Activated CD8-positive, alpha-beta T cell treated with anti-CD3 and anti-CD28 coated beads for 36 hours (primary cell): ENCODE measurements around the gene HOXB1. TPM values are rescaled to one million over a fixed set of nuclear protein-coding genes. Genes with fewer than 3 reads are reported as not detected.
"Not testable (repeated sequence)": the region's sequence is repeated elsewhere in the genome, so short reads cannot be mapped to it uniquely, and the experiment has no call there.

Source experiments
- ATAC-seq: fragments of 200-7000 bp; cut with Tn5 transposase; one replicate; pipeline ENCODE4 v1.10.0; 2021; ENCODE audit warnings: mild to moderate bottlenecking, moderate library complexity
- CTCF ChIA-PET: fragments of 350-600 bp; sonication (Branson Sonifier 250); formaldehyde crosslinking; loops from one replicate; lab custom pipeline; 2021; ENCODE audit warnings: antibody characterized with exemption; lab: Charles Lee
- POLR2A ChIA-PET: fragments of 350-600 bp; sonication (Branson Sonifier 250); formaldehyde crosslinking; loops from one replicate; lab custom pipeline; 2021; ENCODE audit warnings: antibody characterized with exemption; lab: Charles Lee
- DNase-seq: peaks from one replicate; pipeline ENCODE4 v3.0.0-alpha.2; 2020
- H3K27ac Mint-ChIP-seq: one replicate; pipeline ENCODE4 v1.8.0; 2021; ENCODE audit warnings: mild to moderate bottlenecking, mixed read lengths
- H3K27me3 Mint-ChIP-seq: one replicate; pipeline ENCODE4 v1.8.0; 2021; ENCODE audit warnings: mixed read lengths
- H3K36me3 Mint-ChIP-seq: one replicate; pipeline ENCODE4 v1.8.0; 2021; ENCODE audit warnings: low read depth, mixed read lengths
- H3K4me1 Mint-ChIP-seq: one replicate; pipeline ENCODE4 v1.8.0; 2021; ENCODE audit warnings: low read depth, mixed read lengths
- H3K4me3 Mint-ChIP-seq: one replicate; pipeline ENCODE4 v1.8.0; 2021; ENCODE audit warnings: mild to moderate bottlenecking, moderate library complexity, mixed read lengths
- H3K9me3 Mint-ChIP-seq: one replicate; pipeline ENCODE4 v1.8.0; 2021; ENCODE audit warnings: mixed read lengths
- CTCF ChIP-seq: fragments of 200-600 bp; IDR thresholded peaks from one replicate; pipeline ENCODE4 v1.8.0; 2022; ENCODE audit warnings: antibody characterized with exemption, mild to moderate bottlenecking
- intact Hi-C: fragments of 100-400 bp; cut with micrococcal nuclease; formaldehyde crosslinking; loops from one replicate; pipeline ENCODE4 v1.10.0; 2022
- total RNA-seq, 2 experiments: library from RNA; stranded (reverse); gene quantifications; one replicate each; pipeline ENCODE4 v1.2.3, GENCODE V29; 2021

HOXB1 gene
- total RNA-seq, 2 experiments from 2014 or later = not detected

- H3K9me3 Mint-ChIP-seq = no peaks in the 10 kb centered on the region
- no peak for TF ChIP-seq CTCF
- DNase-seq = no peak
- POLR2A ChIA-PET = no interaction called here
- peaks cover 9% of the 10 kb centered on the region for H3K36me3 Mint-ChIP-seq
- H3K4me1 Mint-ChIP-seq = peaks cover 10% of the 10 kb centered on the region
- ATAC-seq = no peak
- H3K4me3 Mint-ChIP-seq = no peak overlapping the region
- intact Hi-C loops = no loop called here
- H3K27ac Mint-ChIP-seq = no peak overlapping the region
- H3K27me3 Mint-ChIP-seq = peaks cover 1% of the 10 kb centered on the region
- CTCF ChIA-PET = interaction anchor here (0.8 to 1.8 kb wide), 3 partner anchors 8 to 204 kb away, joined by 3 to 6 read pairs (median 4); no protein-coding TSS in a partner anchor
Observed at GRCh38 chr17:48539177-48539576, 8.4 kb upstream of the HOXB1 start.

GRCh38 chr17:48537316-48537715 is 6.5 kb upstream of the HOXB1 start:
- POLR2A ChIA-PET = no interaction called here
- no peak for TF ChIP-seq CTCF
- CTCF ChIA-PET = no interaction called here
- H3K27me3 Mint-ChIP-seq = no peaks in the 10 kb centered on the region
- no peak overlapping the region for H3K4me3 Mint-ChIP-seq
- H3K27ac Mint-ChIP-seq = no peak overlapping the region
- H3K9me3 Mint-ChIP-seq = no peaks in the 10 kb centered on the region
- ATAC-seq (no peak), DNase-seq (no peak)
- peaks cover 5% of the 10 kb centered on the region for H3K36me3 Mint-ChIP-seq
- peaks cover 8% of the 10 kb centered on the region for H3K4me1 Mint-ChIP-seq
- intact Hi-C loops = no loop called here

GRCh38 chr17:48535793-48536559 is 5.2 kb upstream of the HOXB1 start:
- DNase-seq, H3K27ac Mint-ChIP-seq, H3K27me3 Mint-ChIP-seq, H3K4me1 Mint-ChIP-seq, H3K9me3 Mint-ChIP-seq, H3K36me3 Mint-ChIP-seq, H3K4me3 Mint-ChIP-seq, ATAC-seq, intact Hi-C loops, POLR2A ChIA-PET: not testable (repeated sequence)
- CTCF ChIA-PET = interaction anchor here (0.7 to 1.1 kb wide), 2 partner anchors 10 to 43 kb away, joined by 3 to 6 read pairs; no protein-coding TSS in a partner anchor

DNA sequence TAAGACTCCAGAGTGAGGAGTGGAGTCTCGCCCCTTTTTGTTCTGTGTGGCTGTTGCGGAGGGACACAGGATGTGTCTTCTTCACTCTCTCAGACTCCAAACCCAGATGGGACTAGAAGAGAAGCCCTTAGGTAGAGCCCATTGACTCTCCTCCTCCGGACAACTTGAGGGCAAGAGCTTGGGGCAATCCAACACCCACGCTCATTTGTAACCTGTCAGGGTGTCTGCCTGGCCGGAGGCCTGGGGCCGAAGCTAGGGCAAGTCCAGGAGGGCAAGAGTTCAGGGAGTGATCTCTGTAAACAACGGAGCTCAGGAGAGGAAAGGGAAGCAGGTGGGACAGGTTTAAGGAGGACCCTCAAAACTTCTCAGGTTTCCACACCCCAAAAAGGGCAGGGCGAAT is 1.4 kb upstream of the HOXB1 start:
- Mint-ChIP-seq H3K4me3 (no peak overlapping the region), H3K36me3 (no peaks in the 10 kb centered on the region), H3K27ac (no peak overlapping the region), H3K27me3 (peaks cover 5% of the 10 kb centered on the region), H3K9me3 (no peaks in the 10 kb centered on the region), H3K4me1 (peaks cover 2% of the 10 kb centered on the region)
- intact Hi-C loops = no loop called here
- ATAC-seq (no peak), DNase-seq (no peak)
- TF ChIP-seq CTCF = no peak
- POLR2A ChIA-PET = interaction anchor here (0.7 to 0.9 kb wide), 2 partner anchors 34 to 58 kb away, joined by 3 read pairs; partner anchors contain the start of gene HOXB3
- CTCF ChIA-PET = interaction anchor here (0.7 kb wide), 1 partner anchor 39 kb away, joined by 3 read pairs; no protein-coding TSS in a partner anchor

- CTCF ChIA-PET = no interaction called here
- ATAC-seq (no peak), DNase-seq (no peak)
- peaks cover 11% of the 10 kb centered on the region for H3K4me1 Mint-ChIP-seq
- H3K27me3 Mint-ChIP-seq = peaks cover 19% of the 10 kb centered on the region
- H3K4me3 Mint-ChIP-seq = no peak overlapping the region
- POLR2A ChIA-PET = no interaction called here
- intact Hi-C loops = no loop called here
- TF ChIP-seq CTCF = no peak
- no peak overlapping the region for H3K27ac Mint-ChIP-seq
- H3K36me3 Mint-ChIP-seq = no peaks in the 10 kb centered on the region
- no peaks in the 10 kb centered on the region for H3K9me3 Mint-ChIP-seq
Observed at GRCh38 chr17:48530208-48530886, 464 bp downstream of the HOXB1 start.
